ENCODE measurements around the gene IFNLR1.
"Not testable (repeated sequence)": the region's sequence is repeated elsewhere in the genome, so short reads cannot be mapped to it uniquely, and the experiment has no call there.

IFNLR1 gene

GRCh38 chr1:24215226-24215814 is 28.2 kb upstream of the IFNLR1 start:
- no peak overlapping the region for H3K4me3 ChIP-seq (ENCODE audit: low read depth, low read length)
- TF ChIP-seq CTCF (IDR thresholded peaks at IDR 0.05; ENCODE audit: insufficient read depth, low read depth, low read length, missing control alignments): no peak
- DNase-seq (ENCODE audit: low read depth): no peak

GRCh38 chr1:24212376-24212775 is 25.3 kb upstream of the IFNLR1 start:
- DNase-seq (ENCODE audit: low read depth): no peak
- no peak for TF ChIP-seq CTCF (IDR thresholded peaks at IDR 0.05; ENCODE audit: insufficient read depth, low read depth, low read length, missing control alignments)
- no peak overlapping the region for H3K4me3 ChIP-seq (ENCODE audit: low read depth, low read length)

- no peak for DNase-seq (ENCODE audit: low read depth)
- no peak for TF ChIP-seq CTCF (IDR thresholded peaks at IDR 0.05; ENCODE audit: insufficient read depth, low read depth, low read length, missing control alignments)
- H3K4me3 ChIP-seq (ENCODE audit: low read depth, low read length): no peak overlapping the region
These were observed 23.1 kb upstream of the IFNLR1 start for GRCh38 chr1:24210195-24210627.

- DNase-seq (ENCODE audit: low read depth): no peak
- H3K4me3 ChIP-seq (ENCODE audit: low read depth, low read length): no peak overlapping the region
- no peak for TF ChIP-seq CTCF (IDR thresholded peaks at IDR 0.05; ENCODE audit: insufficient read depth, low read depth, low read length, missing control alignments)
These were observed 22.0 kb upstream of the IFNLR1 start for GRCh38 chr1:24209097-24209496.

- no peak for TF ChIP-seq CTCF (IDR thresholded peaks at IDR 0.05; ENCODE audit: insufficient read depth, low read depth, low read length, missing control alignments)
- no peak for DNase-seq (ENCODE audit: low read depth)
- no peak overlapping the region for H3K4me3 ChIP-seq (ENCODE audit: low read depth, low read length)
These were observed 20.6 kb upstream of the IFNLR1 start for GRCh38 chr1:24207709-24208108.

- H3K4me3 ChIP-seq (ENCODE audit: low read depth, low read length); DNase-seq (ENCODE audit: low read depth): not testable (repeated sequence)
These were observed 20.3 kb upstream of the IFNLR1 start for GRCh38 chr1:24207395-24207687.

- no peak for DNase-seq (ENCODE audit: low read depth)
- no peak for TF ChIP-seq CTCF (IDR thresholded peaks at IDR 0.05; ENCODE audit: insufficient read depth, low read depth, low read length, missing control alignments)
- H3K4me3 ChIP-seq (ENCODE audit: low read depth, low read length): no peak overlapping the region
These were observed 19.7 kb upstream of the IFNLR1 start for GRCh38 chr1:24206516-24207394.
